Stimulated activated CD8-positive, alpha-beta memory T cell treated with anti-CD3 and anti-CD28 coated beads, Interleukin-15, amount 100 ng/mL, for 24 hours (primary cell): ENCODE measurements around the gene ACOX3.
"Not testable (repeated sequence)": the region's sequence is repeated elsewhere in the genome, so short reads cannot be mapped to it uniquely, and the experiment has no call there.

Experiments used
- DNase-seq: peaks from one replicate; pipeline ENCODE4 v3.0.0-alpha.2; 2020; ENCODE audit warnings: low read depth

ACOX3 gene

GRCh38 chr4:8440492-8441311 is at the start of gene ACOX3, which contains the start of gene TRMT44:
ACOX3 (minus strand) TSS chr4:8440723; CDS start chr4:8416521, 24,202 bp downstream.
TRMT44 (plus strand) TSS chr4:8440777; CDS start chr4:8440823, 46 bp downstream.
- peak; percentile 99 for DNase-seq

GRCh38 chr4:8488791-8489369 is 48.4 kb upstream of the ACOX3 start:
- DNase-seq: no peak

- not testable (repeated sequence) for DNase-seq
Observed at GRCh38 chr4:8486643-8487042, 46.1 kb upstream of the ACOX3 start.

GRCh38 chr4:8480221-8480620 is 39.7 kb upstream of the ACOX3 start:
- no peak for DNase-seq

GRCh38 chr4:8478801-8479744 is 38.5 kb upstream of the ACOX3 start:
- DNase-seq: no peak

GRCh38 chr4:8478371-8478770 is 37.8 kb upstream of the ACOX3 start:
- DNase-seq: no peak

GRCh38 chr4:8477676-8478075 is 37.2 kb upstream of the ACOX3 start:
- no peak for DNase-seq

- no peak for DNase-seq
Observed at GRCh38 chr4:8477095-8477635, 36.6 kb upstream of the ACOX3 start.

GRCh38 chr4:8475751-8476575 is 35.4 kb upstream of the ACOX3 start:
- no peak for DNase-seq

GRCh38 chr4:8474856-8475255 is 34.3 kb upstream of the ACOX3 start:
- no peak for DNase-seq

- DNase-seq: no peak
Observed at GRCh38 chr4:8473920-8474590, 33.5 kb upstream of the ACOX3 start.

GRCh38 chr4:8473198-8473919 is 32.8 kb upstream of the ACOX3 start:
- no peak for DNase-seq

- no peak for DNase-seq
Observed at GRCh38 chr4:8472689-8473197, 32.2 kb upstream of the ACOX3 start.

- no peak for DNase-seq
Observed at GRCh38 chr4:8472158-8472688, 31.7 kb upstream of the ACOX3 start.

GRCh38 chr4:8471211-8471875 is 30.8 kb upstream of the ACOX3 start:
- DNase-seq: no peak

GRCh38 chr4:8470451-8471024 is 30.0 kb upstream of the ACOX3 start:
- DNase-seq: no peak

- no peak for DNase-seq
Observed at GRCh38 chr4:8469550-8469949, 29.0 kb upstream of the ACOX3 start.

- DNase-seq: peak; percentile 11
Observed at GRCh38 chr4:8468746-8469535, 28.4 kb upstream of the ACOX3 start.
